ENCODE data around the gene BHLHA9. TPM values are rescaled to one million over a fixed set of nuclear protein-coding genes. Genes with fewer than 3 reads are reported as not detected.

BHLHA9 gene
- total and polyA plus RNA-seq, 2 donors (not counting 3 experiments of a cell fraction or from before 2014, with no cell fraction given): not detected

GRCh38 chr17:1224330-1224729, 45.9 kb upstream of the BHLHA9 start:
- H3K9me3 ChIP-seq (replicated peaks; ENCODE audit: control insufficient read depth, insufficient read depth, low read length): no peaks in the 10 kb centered on the region
- H3K36me3 ChIP-seq (ENCODE audit: control insufficient read depth in 2 of 2, extremely low read depth in 1 of 2, insufficient read depth in 2 of 2, low read length in 2 of 2): no peaks in the 10 kb centered on the region
- no peak overlapping the region for H3K4me3 ChIP-seq (replicated peaks in 1 of 3; ENCODE audit: insufficient read depth in 1 of 3, low read depth in 1 of 3, low read length in 3 of 3)
- ChIA-PET CTCF (no interaction called here), POLR2A (no interaction called here)
- no peak overlapping the region for H3K9ac ChIP-seq (replicated peaks; ENCODE audit: extremely low read depth, insufficient read depth, low read length)
- BruUV-seq (replicated peaks): no TSS peak
- H3K79me2 ChIP-seq (ENCODE audit: control insufficient read depth, insufficient read depth, low read length): no peaks in the 10 kb centered on the region
- FAIRE-seq (no peak), DNase-seq (ENCODE audit: low read depth, low spot score) (no peak)
- TF ChIP-seq POLR2A (IDR thresholded peaks at IDR 0.05; ENCODE audit: low read depth, low read length) (no peak), JUN (IDR thresholded peaks at IDR 0.05; ENCODE audit: borderline replicate concordance, insufficient read depth, insufficient read length, low read depth) (no peak)
- TF ChIP-seq, protein P1, sequence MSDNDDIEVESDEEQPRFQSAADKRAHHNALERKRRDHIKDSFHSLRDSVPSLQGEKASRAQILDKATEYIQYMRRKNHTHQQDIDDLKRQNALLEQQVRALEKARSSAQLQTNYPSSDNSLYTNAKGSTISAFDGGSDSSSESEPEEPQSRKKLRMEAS (IDR thresholded peaks at IDR 0.05; ENCODE audit: insufficient read depth, insufficient read length): no peak
- dilution Hi-C loops (cut with MboI; ENCODE audit: extremely low pct_ligation_motif_present, low sequenced_read_pairs) (no loop called here), intact Hi-C loops (cut with micrococcal nuclease) (no loop called here)
- H4K20me1 ChIP-seq (replicated peaks; ENCODE audit: control insufficient read depth, extremely low read depth, insufficient read depth, low read length): no peaks in the 10 kb centered on the region
- H3K9me1 ChIP-seq (replicated peaks; ENCODE audit: control insufficient read depth, extremely low read depth, insufficient read depth, low read length): no peaks in the 10 kb centered on the region
- H3K4me2 ChIP-seq (ENCODE audit: insufficient read depth, low read length): no peak overlapping the region
- peaks cover 19 to 23% of the 10 kb centered on the region in 2 experiments for H3K27me3 ChIP-seq (ENCODE audit: control insufficient read depth in 2 of 2, insufficient read depth in 2 of 2, low read length in 2 of 2)
- H3K27ac ChIP-seq (ENCODE audit: insufficient read depth, low read depth, low read length): no peak overlapping the region
- no peak overlapping the region for H2AFZ ChIP-seq (ENCODE audit: low read depth, low read length)
- H3K4me1 ChIP-seq (ENCODE audit: control insufficient read depth, extremely low read depth, insufficient read depth, low read length): no peaks in the 10 kb centered on the region

- Histone ChIP-seq H3K9me3 (replicated peaks; ENCODE audit: control insufficient read depth, insufficient read depth, low read length) (no peaks in the 10 kb centered on the region), H3K9me1 (replicated peaks; ENCODE audit: control insufficient read depth, extremely low read depth, insufficient read depth, low read length) (no peaks in the 10 kb centered on the region), H3K27ac (ENCODE audit: insufficient read depth, low read depth, low read length) (no peak overlapping the region), H3K4me3 (replicated peaks in 1 of 3; ENCODE audit: insufficient read depth in 1 of 3, low read depth in 1 of 3, low read length in 3 of 3) (no peak overlapping the region), H2AFZ (ENCODE audit: low read depth, low read length) (no peak overlapping the region), H3K79me2 (ENCODE audit: control insufficient read depth, insufficient read depth, low read length) (no peaks in the 10 kb centered on the region), H4K20me1 (replicated peaks; ENCODE audit: control insufficient read depth, extremely low read depth, insufficient read depth, low read length) (no peaks in the 10 kb centered on the region), H3K9ac (replicated peaks; ENCODE audit: extremely low read depth, insufficient read depth, low read length) (no peak overlapping the region), H3K4me1 (ENCODE audit: control insufficient read depth, extremely low read depth, insufficient read depth, low read length) (no peaks in the 10 kb centered on the region), H3K36me3 (ENCODE audit: control insufficient read depth in 2 of 2, extremely low read depth in 1 of 2, insufficient read depth in 2 of 2, low read length in 2 of 2) (no peaks in the 10 kb centered on the region), H3K4me2 (ENCODE audit: insufficient read depth, low read length) (no peak overlapping the region), H3K27me3 (ENCODE audit: control insufficient read depth in 2 of 2, insufficient read depth in 2 of 2, low read length in 2 of 2) (peaks cover 27 to 33% of the 10 kb centered on the region in 2 experiments)
- TF ChIP-seq POLR2AphosphoS5 (IDR thresholded peaks at IDR 0.05; ENCODE audit: insufficient read depth, low read depth, low read length) (no peak), GATA2 (IDR thresholded peaks at IDR 0.05; ENCODE audit: insufficient read depth, insufficient read length, low read depth, low read length) (no peak), POLR2A (IDR thresholded peaks at IDR 0.05; ENCODE audit: low read depth, low read length) (no peak), FOS (IDR thresholded peaks at IDR 0.05; ENCODE audit: borderline replicate concordance, insufficient read depth, low read length) (no peak), JUN (IDR thresholded peaks at IDR 0.05; ENCODE audit: borderline replicate concordance, insufficient read depth, insufficient read length, low read depth) (no peak), EZH2 (IDR thresholded peaks at IDR 0.05; ENCODE audit: borderline replicate concordance, low read depth, low read length, severe bottlenecking) (no peak), MYC (IDR thresholded peaks at IDR 0.05; ENCODE audit: low read depth, low read length) (no peak)
- TF ChIP-seq, protein P2, sequence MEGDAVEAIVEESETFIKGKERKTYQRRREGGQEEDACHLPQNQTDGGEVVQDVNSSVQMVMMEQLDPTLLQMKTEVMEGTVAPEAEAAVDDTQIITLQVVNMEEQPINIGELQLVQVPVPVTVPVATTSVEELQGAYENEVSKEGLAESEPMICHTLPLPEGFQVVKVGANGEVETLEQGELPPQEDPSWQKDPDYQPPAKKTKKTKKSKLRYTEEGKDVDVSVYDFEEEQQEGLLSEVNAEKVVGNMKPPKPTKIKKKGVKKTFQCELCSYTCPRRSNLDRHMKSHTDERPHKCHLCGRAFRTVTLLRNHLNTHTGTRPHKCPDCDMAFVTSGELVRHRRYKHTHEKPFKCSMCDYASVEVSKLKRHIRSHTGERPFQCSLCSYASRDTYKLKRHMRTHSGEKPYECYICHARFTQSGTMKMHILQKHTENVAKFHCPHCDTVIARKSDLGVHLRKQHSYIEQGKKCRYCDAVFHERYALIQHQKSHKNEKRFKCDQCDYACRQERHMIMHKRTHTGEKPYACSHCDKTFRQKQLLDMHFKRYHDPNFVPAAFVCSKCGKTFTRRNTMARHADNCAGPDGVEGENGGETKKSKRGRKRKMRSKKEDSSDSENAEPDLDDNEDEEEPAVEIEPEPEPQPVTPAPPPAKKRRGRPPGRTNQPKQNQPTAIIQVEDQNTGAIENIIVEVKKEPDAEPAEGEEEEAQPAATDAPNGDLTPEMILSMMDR (IDR thresholded peaks at IDR 0.05; ENCODE audit: extremely low read depth in 1 of 2, insufficient read depth in 1 of 2, low read depth in 1 of 2, low read length in 2 of 2): no peak
- TF ChIP-seq, protein P1 (IDR thresholded peaks at IDR 0.05; ENCODE audit: insufficient read depth, insufficient read length): no peak
- intact Hi-C loops (cut with micrococcal nuclease): no loop called here
- dilution Hi-C loops (cut with MboI; ENCODE audit: extremely low pct_ligation_motif_present, low sequenced_read_pairs): no loop called here
- DNase-seq (ENCODE audit: low read depth, low spot score) (no peak), FAIRE-seq (no peak)
- ChIA-PET CTCF (no interaction called here), POLR2A (no interaction called here)
- BruUV-seq (replicated peaks): no TSS peak
These were observed 43.9 kb upstream of the BHLHA9 start for GRCh38 chr17:1226308-1226707.

Measured in endothelial cell of umbilical vein (primary cell).